ENCODE measurements around the gene CABP1. TPM values are rescaled to one million over a fixed set of nuclear protein-coding genes. Genes with fewer than 3 reads are reported as not detected.
"Not testable (repeated sequence)": the region's sequence is repeated elsewhere in the genome, so short reads cannot be mapped to it uniquely, and the experiment has no call there.

CABP1 gene
- total RNA-seq, 4 donors from 2014 or later, result 0.51 to 6.4 (median 2.1) TPM; not detected in 1

DNA sequence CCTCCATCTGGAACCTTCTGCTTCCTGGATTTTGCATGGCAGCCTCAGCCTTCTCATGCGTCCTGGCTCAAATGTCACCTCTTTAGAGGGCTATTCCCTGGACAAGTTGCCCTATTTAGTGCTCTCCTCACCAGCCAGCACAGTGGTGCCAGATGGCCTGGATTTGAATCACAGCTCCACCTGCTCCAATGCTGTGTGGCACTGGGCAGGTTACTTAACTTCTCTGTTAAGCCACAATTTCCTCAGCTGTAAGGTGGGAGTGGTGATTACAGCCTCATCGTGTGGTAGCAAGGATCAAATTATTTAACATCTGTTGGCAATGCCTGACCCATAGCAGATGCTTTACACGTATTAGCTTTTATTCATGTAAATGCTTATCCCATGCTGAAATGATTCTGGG lies 42.6 kb upstream of the CABP1 start:
- Histone ChIP-seq H3K4me3 (no peak overlapping the region), H3K27me3 (no peaks in the 10 kb centered on the region), H3K9me3 (no peaks in the 10 kb centered on the region), H3K4me1 (no peaks in the 10 kb centered on the region), H3K36me3 (no peaks in the 10 kb centered on the region), H3K27ac (no peak overlapping the region)
- TF ChIP-seq POLR2A (IDR thresholded peaks at IDR 0.05), result no peak
- TF ChIP-seq, protein P1, sequence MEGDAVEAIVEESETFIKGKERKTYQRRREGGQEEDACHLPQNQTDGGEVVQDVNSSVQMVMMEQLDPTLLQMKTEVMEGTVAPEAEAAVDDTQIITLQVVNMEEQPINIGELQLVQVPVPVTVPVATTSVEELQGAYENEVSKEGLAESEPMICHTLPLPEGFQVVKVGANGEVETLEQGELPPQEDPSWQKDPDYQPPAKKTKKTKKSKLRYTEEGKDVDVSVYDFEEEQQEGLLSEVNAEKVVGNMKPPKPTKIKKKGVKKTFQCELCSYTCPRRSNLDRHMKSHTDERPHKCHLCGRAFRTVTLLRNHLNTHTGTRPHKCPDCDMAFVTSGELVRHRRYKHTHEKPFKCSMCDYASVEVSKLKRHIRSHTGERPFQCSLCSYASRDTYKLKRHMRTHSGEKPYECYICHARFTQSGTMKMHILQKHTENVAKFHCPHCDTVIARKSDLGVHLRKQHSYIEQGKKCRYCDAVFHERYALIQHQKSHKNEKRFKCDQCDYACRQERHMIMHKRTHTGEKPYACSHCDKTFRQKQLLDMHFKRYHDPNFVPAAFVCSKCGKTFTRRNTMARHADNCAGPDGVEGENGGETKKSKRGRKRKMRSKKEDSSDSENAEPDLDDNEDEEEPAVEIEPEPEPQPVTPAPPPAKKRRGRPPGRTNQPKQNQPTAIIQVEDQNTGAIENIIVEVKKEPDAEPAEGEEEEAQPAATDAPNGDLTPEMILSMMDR (IDR thresholded peaks at IDR 0.05), result no peak
- intact Hi-C loops (cut with DNase I; ENCODE audit: low total_unique reads), result no loop called here
- DNase-seq, result no peak

DNA sequence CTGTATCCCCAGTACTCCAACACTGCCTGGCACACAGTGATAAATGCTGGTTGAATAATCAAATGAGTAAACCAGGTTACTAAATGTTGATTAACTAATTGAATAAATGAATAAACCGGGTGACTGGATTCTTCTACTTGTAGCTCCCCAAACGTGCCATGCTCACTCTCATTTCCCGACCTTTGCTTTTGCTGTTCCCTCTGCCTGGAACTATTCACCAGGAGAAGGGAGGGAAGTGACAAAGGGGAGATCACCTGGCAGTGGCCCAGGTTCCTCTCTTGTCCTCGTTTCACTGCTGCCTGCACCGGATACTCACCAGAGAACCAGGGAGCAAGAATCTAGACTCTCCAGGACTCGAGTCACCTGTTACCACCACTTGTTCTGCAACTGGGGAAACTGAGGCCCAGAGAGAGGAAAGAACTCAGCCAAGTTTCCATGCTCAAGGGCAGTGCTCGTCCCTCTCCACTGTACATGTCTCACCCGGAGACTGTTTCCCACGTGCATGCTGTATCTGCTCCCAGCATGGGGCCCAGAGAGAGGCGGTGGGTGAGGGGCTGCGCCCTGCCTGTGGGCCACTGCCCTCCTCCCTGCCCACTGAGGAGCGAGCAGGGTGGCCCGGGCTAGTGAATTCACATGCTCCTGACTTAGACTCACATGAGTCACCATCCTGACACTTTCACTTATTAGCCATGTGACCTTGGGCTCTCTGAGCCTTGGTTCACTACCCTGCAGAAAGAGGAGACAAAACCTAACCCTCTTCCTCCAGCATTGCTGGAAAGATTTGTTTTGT lies 41.6 kb upstream of the CABP1 start:
- H3K36me3 ChIP-seq, result no peaks in the 10 kb centered on the region
- TF ChIP-seq POLR2A (IDR thresholded peaks at IDR 0.05), result no peak
- TF ChIP-seq, protein P1 (IDR thresholded peaks at IDR 0.05), result no peak
- DNase-seq, result no peak
- H3K9me3 ChIP-seq, result no peaks in the 10 kb centered on the region
- no peak overlapping the region for H3K27ac ChIP-seq
- intact Hi-C loops (cut with DNase I; ENCODE audit: low total_unique reads), result no loop called here
- H3K27me3 ChIP-seq, result no peaks in the 10 kb centered on the region
- no peaks in the 10 kb centered on the region for H3K4me1 ChIP-seq
- no peak overlapping the region for H3K4me3 ChIP-seq

DNA sequence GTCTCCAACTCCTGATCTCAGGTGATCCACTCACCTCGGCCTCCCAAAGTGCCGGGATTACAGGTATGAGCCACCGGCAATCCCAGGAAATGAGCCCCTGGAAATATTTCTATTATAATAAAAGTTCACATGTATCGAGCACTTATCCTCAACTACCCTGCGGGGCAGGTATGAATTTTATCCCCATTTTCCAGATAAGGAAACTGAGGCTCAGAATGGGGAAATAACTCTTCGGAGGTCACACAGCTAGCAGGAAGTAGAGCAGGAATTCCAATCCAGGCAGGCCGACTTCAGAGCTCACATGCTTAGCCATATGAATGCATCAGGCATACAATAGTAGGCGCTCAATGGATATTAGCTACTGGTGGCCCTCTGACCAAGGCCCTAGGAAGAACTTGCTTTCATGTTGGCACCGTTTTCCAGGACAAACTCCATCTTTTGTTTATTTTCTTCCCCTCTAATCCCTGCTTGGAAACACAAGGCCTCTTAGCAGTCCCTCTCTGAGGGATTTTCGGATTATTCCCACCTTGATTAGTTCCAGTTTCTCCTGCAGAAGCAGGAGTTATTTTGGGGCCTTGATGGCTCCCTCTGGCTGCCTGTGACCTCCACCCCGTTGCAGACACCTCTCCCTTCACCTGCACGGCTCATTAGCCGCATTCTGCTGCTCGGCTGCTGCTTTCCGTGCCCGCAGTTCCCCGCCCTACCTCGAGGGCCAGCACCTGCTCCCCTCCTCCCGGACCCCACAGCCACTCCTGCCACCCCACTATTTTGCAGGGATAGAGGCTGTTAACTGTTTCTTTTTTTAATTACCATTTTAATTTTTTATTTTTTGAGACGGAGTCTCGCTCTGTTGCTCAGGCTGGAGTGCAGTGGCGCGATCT lies 40.5 kb upstream of the CABP1 start:
- no peak for TF ChIP-seq POLR2A (IDR thresholded peaks at IDR 0.05)
- TF ChIP-seq, protein P1 (IDR thresholded peaks at IDR 0.05), result no peak
- Histone ChIP-seq H3K4me3 (no peak overlapping the region), H3K36me3 (no peaks in the 10 kb centered on the region), H3K27ac (no peak overlapping the region), H3K4me1 (no peaks in the 10 kb centered on the region), H3K9me3 (no peaks in the 10 kb centered on the region), H3K27me3 (no peaks in the 10 kb centered on the region)
- DNase-seq, result no peak
- intact Hi-C loops (cut with DNase I; ENCODE audit: low total_unique reads), result no loop called here

DNA sequence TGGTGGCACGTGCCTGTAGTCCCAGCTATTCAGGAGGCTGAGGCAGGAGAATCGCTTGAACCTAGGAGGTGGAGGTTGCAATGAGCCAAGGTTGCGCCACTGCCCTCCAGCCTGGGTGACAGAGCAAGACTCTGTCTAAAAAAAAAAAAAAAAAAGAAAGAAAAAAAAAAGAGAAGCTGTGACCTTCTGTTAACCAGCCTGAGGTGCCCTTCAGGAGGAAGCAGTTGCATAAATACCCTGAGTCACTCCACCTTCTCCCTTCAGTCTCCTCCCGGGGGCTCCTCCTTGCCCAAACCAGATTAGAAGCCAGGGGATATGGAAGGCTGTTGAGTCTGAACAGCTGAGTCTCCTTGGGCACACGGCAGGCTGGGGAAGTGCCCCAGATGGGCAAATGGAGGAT lies 38.0 kb upstream of the CABP1 start:
- intact Hi-C loops (cut with DNase I; ENCODE audit: low total_unique reads); H3K4me1 ChIP-seq; H3K4me3 ChIP-seq; H3K27ac ChIP-seq; H3K27me3 ChIP-seq; DNase-seq; H3K36me3 ChIP-seq; H3K9me3 ChIP-seq: not testable (repeated sequence)

DNA sequence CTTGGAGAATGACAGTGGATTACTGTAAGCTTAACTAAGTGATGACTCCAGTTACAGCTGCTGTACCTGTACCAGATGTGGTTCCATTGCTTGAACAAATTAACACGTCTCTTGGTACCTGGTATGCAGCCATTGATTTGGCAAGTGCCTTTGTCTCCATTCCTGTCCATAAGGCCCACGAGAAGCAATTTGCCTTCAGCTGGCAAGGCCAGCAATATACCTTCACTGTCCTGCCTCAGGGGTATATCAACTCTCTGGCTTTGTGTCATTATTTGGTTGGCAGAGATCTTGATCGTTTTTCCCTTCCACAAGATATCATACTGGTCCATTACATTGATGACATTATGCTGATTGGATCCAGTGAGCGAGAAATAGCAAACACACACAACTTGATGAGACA lies 29.9 kb upstream of the CABP1 start:
- intact Hi-C loops (cut with DNase I; ENCODE audit: low total_unique reads), result no loop called here
- H3K9me3 ChIP-seq, result no peaks in the 10 kb centered on the region
- no peaks in the 10 kb centered on the region for H3K27me3 ChIP-seq
- TF ChIP-seq, protein P1 (IDR thresholded peaks at IDR 0.05), result no peak
- no peak overlapping the region for H3K27ac ChIP-seq
- H3K4me3 ChIP-seq, result no peak overlapping the region
- no peaks in the 10 kb centered on the region for H3K36me3 ChIP-seq
- H3K4me1 ChIP-seq, result no peaks in the 10 kb centered on the region
- no peak for DNase-seq

DNA sequence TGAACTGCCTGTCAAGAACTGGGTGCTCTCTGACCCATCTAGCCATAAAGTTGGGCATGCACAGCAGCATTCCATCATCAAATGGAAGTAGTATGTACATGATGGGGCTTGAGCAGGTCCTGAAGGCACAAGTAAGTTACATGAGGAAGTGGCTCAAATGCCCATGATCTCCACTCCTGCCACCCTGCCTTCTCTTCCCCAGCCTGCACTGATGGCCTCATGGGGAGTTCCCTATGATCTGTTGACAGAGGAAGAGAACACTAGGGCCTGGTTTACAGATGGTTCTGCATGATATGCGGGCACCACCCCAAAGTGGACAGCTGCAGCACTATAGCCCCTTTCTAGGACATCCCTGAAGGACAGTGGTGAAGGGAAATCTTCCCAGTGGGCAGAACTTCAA lies 28.9 kb upstream of the CABP1 start:
- H3K27ac ChIP-seq; H3K4me3 ChIP-seq; H3K9me3 ChIP-seq; intact Hi-C loops (cut with DNase I; ENCODE audit: low total_unique reads); H3K36me3 ChIP-seq; DNase-seq; H3K27me3 ChIP-seq; H3K4me1 ChIP-seq: not testable (repeated sequence)
